Measurements from ENCODE around the gene TMEM61.
"Not testable (repeated sequence)": the region's sequence is repeated elsewhere in the genome, so short reads cannot be mapped to it uniquely, and the experiment has no call there.

Gene TMEM61

GRCh38 chr1:55015731-55016620 is 35.5 kb downstream of the TMEM61 start:
- peak in 1 of 2 donors; percentile 54 for DNase-seq (ENCODE audit: low read depth in 2 of 2)
- no peak for TF ChIP-seq CTCF (IDR thresholded peaks at IDR 0.05; ENCODE audit: low read depth, low read length)
- H3K4me3 ChIP-seq (replicated peaks in 1 of 2; ENCODE audit: low read depth in 2 of 2, low read length in 2 of 2), result no peak overlapping the region

- no peak for TF ChIP-seq CTCF (IDR thresholded peaks at IDR 0.05; ENCODE audit: low read depth, low read length)
- no peak for DNase-seq (ENCODE audit: low read depth in 2 of 2)
- H3K4me3 ChIP-seq (replicated peaks in 1 of 2; ENCODE audit: low read depth in 2 of 2, low read length in 2 of 2), result no peak overlapping the region
Observed at GRCh38 chr1:55018395-55018794, 38.0 kb downstream of the TMEM61 start.

- DNase-seq (ENCODE audit: low read depth in 2 of 2), result peak; percentile 88 to 91
- peak; percentile 98 for TF ChIP-seq CTCF (IDR thresholded peaks at IDR 0.05; ENCODE audit: low read depth, low read length)
- no peak overlapping the region for H3K4me3 ChIP-seq (replicated peaks in 1 of 2; ENCODE audit: low read depth in 2 of 2, low read length in 2 of 2)
Observed at GRCh38 chr1:55021942-55022546, 41.6 kb downstream of the TMEM61 start.

GRCh38 chr1:55024163-55024562 is 43.7 kb downstream of the TMEM61 start:
- not testable (repeated sequence) for DNase-seq (ENCODE audit: low read depth in 2 of 2)

GRCh38 chr1:55026682-55027081 is 46.3 kb downstream of the TMEM61 start:
- H3K4me3 ChIP-seq (replicated peaks in 1 of 2; ENCODE audit: low read depth in 2 of 2, low read length in 2 of 2); DNase-seq (ENCODE audit: low read depth in 2 of 2): not testable (repeated sequence)

More at GRCh38 chr1:55024163-55024562, 43.7 kb downstream of the TMEM61 start:
- not testable (repeated sequence) for H3K4me3 ChIP-seq (replicated peaks in 1 of 2; ENCODE audit: low read depth in 2 of 2, low read length in 2 of 2)

- not testable (repeated sequence) for DNase-seq (ENCODE audit: low read depth in 2 of 2); H3K4me3 ChIP-seq (replicated peaks in 1 of 2; ENCODE audit: low read depth in 2 of 2, low read length in 2 of 2)
Observed at GRCh38 chr1:55031098-55031497, 50.7 kb downstream of the TMEM61 start.

GRCh38 chr1:55033265-55033614 is 52.8 kb downstream of the TMEM61 start:
- H3K4me3 ChIP-seq (replicated peaks in 1 of 2; ENCODE audit: low read depth in 2 of 2, low read length in 2 of 2), result no peak overlapping the region
- no peak for DNase-seq (ENCODE audit: low read depth in 2 of 2)
- no peak for TF ChIP-seq CTCF (IDR thresholded peaks at IDR 0.05; ENCODE audit: low read depth, low read length)

- TF ChIP-seq CTCF (IDR thresholded peaks at IDR 0.05; ENCODE audit: low read depth, low read length), result no peak
- no peak overlapping the region for H3K4me3 ChIP-seq (replicated peaks in 1 of 2; ENCODE audit: low read depth in 2 of 2, low read length in 2 of 2)
- no peak for DNase-seq (ENCODE audit: low read depth in 2 of 2)
Observed at GRCh38 chr1:55034476-55035133, 54.2 kb downstream of the TMEM61 start.
